HepG2 (cell line): ENCODE data around the gene DAAM2. TPM values are rescaled to one million over a fixed set of nuclear protein-coding genes. Genes with fewer than 3 reads are reported as not detected.

Experiments
- ATAC-seq: fragments of 200-7000 bp; cut with Tn5 transposase; 3 replicates; pipeline ENCODE4 v1.9.1; 2020; ENCODE audit warnings: mild to moderate bottlenecking, moderate library complexity
- BruUV-seq: library from RNA; stranded (reverse); fragments of 400-500 nt; replicated peaks from 2 replicates; lab custom pipeline; 2021; lab: Mats Ljungman, UMichigan
- CTCF ChIA-PET: fragments of 300-600 bp; formaldehyde crosslinking; extraction: SDS; loops from one replicate; lab custom pipeline; 2021; ENCODE audit warnings: low total read pairs, inconsistent platforms, low intra/inter-chr PET ratio; lab: Yijun Ruan, JAX
- POLR2A ChIA-PET: fragments of 350-600 bp; sonication (Branson Sonifier 250); formaldehyde crosslinking; loops from one replicate; lab custom pipeline; 2020; ENCODE audit warnings: antibody characterized with exemption, inconsistent platforms; lab: Yijun Ruan, JAX
- DNase-seq: peaks from one replicate; pipeline ENCODE4 v3.0.0-alpha.2; 2015; ENCODE audit warnings: low spot score
- FAIRE-seq: peaks from 3 replicates; lab custom pipeline; 2011; peaks lifted over from hg19 to GRCh38; lab: Jason Lieb, UNC
- H2AFZ ChIP-seq: one replicate; pipeline ENCODE4 v1.6.1; 2011; ENCODE audit warnings: low read length, inconsistent platforms
- H3K27ac ChIP-seq: fragments of 300-600 bp; 3 replicates; pipeline ENCODE4 v1.8.0; 2011; ENCODE audit warnings: mixed run types, mild to moderate bottlenecking, mixed read lengths, low read length, inconsistent platforms; ENCODE audit not compliant: insufficient read depth; ENCODE audit errors: extremely low read length
- H3K27me3 ChIP-seq, 2 experiments: fragments of 200-600 bp in 1 of 2; 2 replicates in 1 of 2; 3 replicates in 1 of 2; pipeline versions ENCODE4 v1.6.0 to v1.8.0; 2011; ENCODE audit warnings: low read length in 2 of 2, mild to moderate bottlenecking in 2 of 2, moderate library complexity in 2 of 2, inconsistent platforms in 1 of 2; ENCODE audit not compliant: insufficient read depth in 2 of 2, control insufficient read depth in 1 of 2
- H3K36me3 ChIP-seq, 2 experiments: fragments of 200-600 bp in 1 of 2; replicated peaks in 1 of 2; 2 replicates in 1 of 2; 3 replicates in 1 of 2; pipeline versions ENCODE4 v1.5.1 to v1.8.0; 2011; ENCODE audit warnings: low read length in 2 of 2, inconsistent platforms in 1 of 2; ENCODE audit not compliant: insufficient read depth in 2 of 2, control insufficient read depth in 1 of 2
- H3K4me1 ChIP-seq: 2 replicates; pipeline ENCODE4 v1.5.1; 2012; ENCODE audit warnings: low read length, inconsistent platforms; ENCODE audit not compliant: insufficient read depth
- H3K4me2 ChIP-seq: 2 replicates; pipeline ENCODE4 v1.6.0; 2011; ENCODE audit warnings: low read depth, low read length, inconsistent platforms
- H3K4me3 ChIP-seq, 3 experiments: fragments of 200-600 bp in 1 of 3; sonication (generic), shearing (Covaris generic) in 1 of 3; replicated peaks in 1 of 3; 2 replicates each; pipeline ENCODE4 v1.5.1; 2011 to 2016; ENCODE audit warnings: low read length in 3 of 3, inconsistent platforms in 2 of 3, low read depth in 2 of 3, mild to moderate bottlenecking in 2 of 3, control low read depth in 1 of 3, mixed read lengths in 1 of 3; ENCODE audit not compliant: insufficient read depth in 1 of 3
- H3K79me2 ChIP-seq: one replicate; pipeline ENCODE4 v1.6.1; 2011; ENCODE audit warnings: low read length, inconsistent platforms; ENCODE audit not compliant: insufficient read depth
- H3K9ac ChIP-seq: 2 replicates; pipeline ENCODE4 v1.6.0; 2011; ENCODE audit warnings: mild to moderate bottlenecking, low read depth, low read length, inconsistent platforms; ENCODE audit not compliant: insufficient read depth
- H3K9me3 ChIP-seq: 2 replicates; pipeline ENCODE4 v1.5.1; 2012; ENCODE audit warnings: mild to moderate bottlenecking, low read length
- H4K20me1 ChIP-seq: 2 replicates; pipeline ENCODE4 v1.6.0; 2011; ENCODE audit warnings: inconsistent platforms, mild to moderate bottlenecking, low read length, moderate library complexity; ENCODE audit not compliant: insufficient read depth
- KIAA2018 ChIP-seq: sonication (generic); formaldehyde crosslinking; IDR thresholded peaks from 2 replicates; pipeline ENCODE4 v1.5.0; 2020; ENCODE audit warnings: mild to moderate bottlenecking, missing genetic modification reagents, borderline replicate concordance
- XBP1 ChIP-seq: sonication (generic); formaldehyde crosslinking; IDR thresholded peaks from 2 replicates; pipeline ENCODE4 v1.5.0; 2020; ENCODE audit warnings: missing genetic modification reagents
- ZNF557 ChIP-seq: sonication (generic); formaldehyde crosslinking; IDR thresholded peaks from 2 replicates; pipeline ENCODE4 v1.4.0; 2020; ENCODE audit warnings: missing genetic modification reagents
- ZNF782 ChIP-seq: sonication (generic); formaldehyde crosslinking; IDR thresholded peaks from 2 replicates; pipeline ENCODE4 v1.4.0; 2020; ENCODE audit warnings: missing genetic modification reagents, mild to moderate bottlenecking, borderline replicate concordance
- WGBS: methylation state at CpG from one replicate; pipeline ENCODE4 v1.1.6; 2017; ENCODE audit warnings: low lambda C conversion rate; 5-methylcytosine and 5-hydroxymethylcytosine counted together
- in situ Hi-C: cut with HindIII; loops from 2 replicates; pipeline ENCODE4 v1.10.0; 2017; ENCODE audit warnings: low pct_unique_long_range_greater_than_20kb; ENCODE audit not compliant: extremely low pct_ligation_motif_present
- intact Hi-C: fragments of 100-400 bp; cut with micrococcal nuclease; formaldehyde crosslinking; loops from one replicate; pipeline ENCODE4 v1.10.0; 2022; ENCODE audit not compliant: unreplicated experiment
- polyA plus RNA-seq, 8 experiments: library from polyadenylated mRNA; depleted of rRNA in 3 of 8; stranded (reverse) in 7 of 8; unstranded in 1 of 8; fragments of >200 nt; fragmentation: Illumina TruSeq in 4 of 8; extraction: Trizol in 4 of 8; gene quantifications; 2 replicates each; pipeline versions ENCODE4 v1.2.1 to v1.2.3, GENCODE V29; 2011 to 2016; ENCODE audit warnings: low read depth in 4 of 8, missing spikeins in 1 of 8, mixed read lengths in 1 of 8; ENCODE audit not compliant: insufficient read depth in 1 of 8
- total RNA-seq, 5 experiments: library from RNA; depleted of rRNA; stranded (reverse); fragments of >200 nt; fragmentation: Illumina TruSeq; extraction: Trizol; gene quantifications; 2 replicates each; pipeline ENCODE4 v1.2.3, GENCODE V29; 2016; ENCODE audit warnings: low read depth in 1 of 5
- TF ChIP-seq, protein P1 (sequence below): sonication (generic); formaldehyde crosslinking; IDR thresholded peaks from 2 replicates; pipeline ENCODE4 v1.5.1; 2020; ENCODE audit warnings: missing genetic modification reagents, mild to moderate bottlenecking, borderline replicate concordance

Gene DAAM2
- total and polyA plus RNA-seq, 2 of the 13 experiments (the other 11 are each of a cell fraction or from before 2014, with no cell fraction given) = 0.01 TPM; not detected in 1

DNA sequence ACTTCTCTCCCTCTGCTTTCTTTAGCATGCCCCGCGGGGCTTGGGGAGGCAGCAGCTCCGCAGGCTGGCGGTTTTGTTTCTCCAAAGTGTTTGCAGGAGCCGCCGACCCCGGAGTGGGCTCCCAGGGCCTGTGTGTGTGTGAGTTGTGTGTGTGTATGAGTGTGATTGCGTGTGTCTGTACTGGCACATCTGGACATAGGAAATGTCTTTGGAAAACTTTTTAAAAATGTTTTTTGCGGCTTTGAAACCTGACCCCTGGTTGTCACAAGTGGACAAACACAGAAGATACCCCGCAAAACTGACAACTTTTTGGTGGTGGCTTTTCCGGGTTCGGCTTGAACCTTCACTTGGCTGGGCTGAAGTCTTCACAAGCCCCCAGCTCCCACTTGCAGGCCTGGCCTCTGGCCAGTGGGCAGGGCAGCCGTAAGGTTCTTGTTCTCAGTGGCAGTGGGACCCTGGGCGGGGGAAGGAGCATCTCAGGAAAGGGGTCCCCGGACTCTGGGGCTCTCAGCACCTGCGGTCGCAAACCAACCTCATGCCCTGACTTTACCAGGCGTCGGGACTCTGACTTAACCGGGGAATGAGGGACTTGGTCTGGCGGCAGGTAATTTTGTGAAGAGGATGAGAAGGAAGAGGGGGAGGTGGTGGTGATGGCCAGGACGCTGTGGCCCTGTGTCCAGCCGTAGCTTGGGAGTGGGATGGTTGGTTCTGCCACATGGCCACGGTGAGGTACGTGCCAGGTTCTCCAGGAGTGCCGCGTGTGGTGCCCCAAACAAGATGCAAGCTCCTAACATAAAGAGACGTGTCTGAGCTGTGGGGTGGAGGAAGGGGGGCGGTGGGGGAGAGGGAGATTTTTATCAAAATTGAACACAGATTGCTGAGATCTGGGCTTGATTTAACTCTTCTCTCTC lies 619 bp downstream of the DAAM2 start:
- in situ Hi-C loops = no loop called here
- no peak for FAIRE-seq
- no peaks in the 10 kb centered on the region for H3K79me2 ChIP-seq
- TF ChIP-seq, protein P1, sequence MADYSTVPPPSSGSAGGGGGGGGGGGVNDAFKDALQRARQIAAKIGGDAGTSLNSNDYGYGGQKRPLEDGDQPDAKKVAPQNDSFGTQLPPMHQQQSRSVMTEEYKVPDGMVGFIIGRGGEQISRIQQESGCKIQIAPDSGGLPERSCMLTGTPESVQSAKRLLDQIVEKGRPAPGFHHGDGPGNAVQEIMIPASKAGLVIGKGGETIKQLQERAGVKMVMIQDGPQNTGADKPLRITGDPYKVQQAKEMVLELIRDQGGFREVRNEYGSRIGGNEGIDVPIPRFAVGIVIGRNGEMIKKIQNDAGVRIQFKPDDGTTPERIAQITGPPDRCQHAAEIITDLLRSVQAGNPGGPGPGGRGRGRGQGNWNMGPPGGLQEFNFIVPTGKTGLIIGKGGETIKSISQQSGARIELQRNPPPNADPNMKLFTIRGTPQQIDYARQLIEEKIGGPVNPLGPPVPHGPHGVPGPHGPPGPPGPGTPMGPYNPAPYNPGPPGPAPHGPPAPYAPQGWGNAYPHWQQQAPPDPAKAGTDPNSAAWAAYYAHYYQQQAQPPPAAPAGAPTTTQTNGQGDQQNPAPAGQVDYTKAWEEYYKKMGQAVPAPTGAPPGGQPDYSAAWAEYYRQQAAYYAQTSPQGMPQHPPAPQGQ (CRISPR knock-in tag) = no peak
- TF ChIP-seq XBP1 (CRISPR knock-in tag) (no peak), ZNF557 (CRISPR knock-in tag) (no peak), KIAA2018 (no peak), ZNF782 (CRISPR knock-in tag) (no peak)

More for the DNA sequence above, 619 bp downstream of the DAAM2 start:
- Histone ChIP-seq H3K9me3 (no peaks in the 10 kb centered on the region), H4K20me1 (no peaks in the 10 kb centered on the region), H3K27ac (no peak overlapping the region), H3K4me3 (no peak overlapping the region; a peak in 1 of 6 replicates), H2AFZ (no peak overlapping the region), H3K27me3 (peaks cover 0 to 22% of the 10 kb centered on the region in 2 experiments; a peak in 2 of 5 replicates), H3K9ac (no peak overlapping the region), H3K4me2 (no peak overlapping the region), H3K36me3 (no peaks in the 10 kb centered on the region), H3K4me1 (no peaks in the 10 kb centered on the region)
- DNase-seq (no peak), ATAC-seq (no peak)
- ChIA-PET POLR2A (no interaction called here), CTCF (no interaction called here)
- BruUV-seq = no TSS peak
- 43% methylated on average over 26 of the region's 29 CpGs for WGBS
- intact Hi-C loops = no loop called here
